IPS-18c (cell line): ENCODE data around the gene SPACA5B.
"Not testable (repeated sequence)": the region's sequence is repeated elsewhere in the genome, so short reads cannot be mapped to it uniquely, and the experiment has no call there.

Source experiments
- H3K4me3 ChIP-seq: 2 replicates; pipeline ENCODE4 v1.7.0; 2013; ENCODE audit warnings: low read depth, mild to moderate bottlenecking, low read length, moderate library complexity; ENCODE audit not compliant: insufficient read depth
- H3K9me3 ChIP-seq: one replicate; pipeline ENCODE4 v1.6.1; 2013; ENCODE audit warnings: mild to moderate bottlenecking, low read length, moderate library complexity; ENCODE audit not compliant: control insufficient read depth, insufficient read depth

SPACA5B gene

GRCh38 chrX:48130326-48130725, at the start of gene SPACA5B:
SPACA5B (plus strand) TSS chrX:48130626; CDS start chrX:48130688, 62 bp downstream.
- H3K4me3 ChIP-seq, H3K9me3 ChIP-seq: not testable (repeated sequence)

DNA sequence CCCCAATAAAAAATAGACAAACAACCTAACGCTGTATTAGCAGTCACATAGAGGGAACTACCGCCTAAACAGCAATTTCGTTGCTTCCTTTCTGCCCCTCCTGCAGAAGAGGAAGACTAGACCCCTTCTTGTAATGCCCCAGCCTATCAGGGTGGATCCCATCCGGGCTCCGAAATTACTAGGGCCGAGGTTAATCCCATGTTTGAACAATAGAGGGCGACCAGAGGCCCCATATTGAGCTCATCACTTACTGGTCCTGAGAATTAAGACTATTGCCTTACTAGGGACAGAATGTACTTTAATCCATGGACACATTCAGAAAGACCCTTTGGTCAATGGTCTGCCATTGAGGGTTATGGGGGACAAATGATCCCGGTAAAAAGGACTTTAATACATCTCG, 47.2 kb upstream of the SPACA5B start:
- no peak overlapping the region for H3K4me3 ChIP-seq
- peaks cover 9% of the 10 kb centered on the region for H3K9me3 ChIP-seq

- peaks cover 9% of the 10 kb centered on the region for H3K9me3 ChIP-seq
- H3K4me3 ChIP-seq = no peak overlapping the region
Observed at GRCh38 chrX:48083706-48084105, 46.7 kb upstream of the SPACA5B start.

DNA sequence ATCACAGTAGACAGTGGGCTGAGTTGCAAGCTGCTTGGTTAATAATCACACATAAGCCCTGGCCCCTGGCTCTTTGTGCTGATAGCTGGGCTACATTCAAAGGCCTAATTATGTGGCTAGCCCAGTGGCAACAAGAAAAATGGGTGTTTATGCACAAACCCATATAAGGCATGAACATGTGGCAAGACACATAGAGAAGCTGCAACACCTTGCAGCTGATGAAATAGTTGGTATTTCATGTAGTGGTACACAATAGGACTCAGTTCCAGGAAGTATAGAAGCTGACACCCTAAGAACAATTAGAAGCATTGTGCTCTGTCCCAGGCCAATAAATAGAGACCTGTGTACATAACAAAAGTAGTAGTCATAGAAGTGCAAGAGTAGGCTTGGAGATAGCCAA, 44.3 kb upstream of the SPACA5B start:
- Histone ChIP-seq H3K4me3 (no peak overlapping the region), H3K9me3 (peaks cover 9% of the 10 kb centered on the region)

- H3K4me3 ChIP-seq = no peak overlapping the region
- peaks cover 4% of the 10 kb centered on the region for H3K9me3 ChIP-seq
Observed at GRCh38 chrX:48090123-48090522, 40.3 kb upstream of the SPACA5B start.

DNA sequence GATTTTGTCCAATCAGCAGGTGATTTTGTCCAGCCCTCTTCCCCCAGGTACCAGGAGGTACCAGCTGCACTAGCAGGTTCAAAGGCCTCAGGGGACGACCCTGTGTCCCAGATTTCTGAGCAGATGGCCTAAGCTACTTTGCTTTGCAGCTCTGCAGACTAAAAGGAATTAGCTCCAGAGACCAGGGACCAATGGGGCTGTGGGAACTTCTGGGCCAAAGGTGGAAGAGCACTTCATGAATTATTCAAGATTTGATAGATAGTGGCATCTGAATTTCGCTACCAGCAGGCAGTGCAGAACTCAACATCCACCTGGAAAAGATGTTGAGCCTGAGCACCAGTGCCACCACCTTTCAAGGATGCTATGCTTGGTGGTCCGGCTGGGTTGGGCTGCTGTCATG, 37.9 kb upstream of the SPACA5B start:
- not testable (repeated sequence) for H3K9me3 ChIP-seq, H3K4me3 ChIP-seq

DNA sequence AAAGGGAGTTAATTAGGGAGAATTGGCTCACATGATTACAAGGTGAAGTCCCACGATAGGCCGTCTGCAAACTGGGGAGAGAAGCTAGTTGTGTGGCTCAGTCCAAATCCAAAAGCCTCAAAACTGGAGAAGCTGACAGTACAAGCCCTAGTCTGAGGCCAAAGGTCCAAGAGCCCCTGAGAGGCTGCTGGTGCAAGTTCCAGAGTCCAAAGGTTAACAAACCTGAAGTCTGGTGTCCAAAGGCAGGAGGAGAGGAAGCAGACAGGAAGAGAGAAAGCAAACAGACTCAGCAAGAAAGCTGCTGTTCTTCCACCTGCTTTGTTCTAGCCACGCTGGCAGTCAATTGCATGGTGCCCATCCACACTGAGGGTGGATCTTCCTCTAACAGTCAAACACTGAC, 29.0 kb upstream of the SPACA5B start:
- H3K4me3 ChIP-seq = no peak overlapping the region
- H3K9me3 ChIP-seq = peaks cover 2% of the 10 kb centered on the region

DNA sequence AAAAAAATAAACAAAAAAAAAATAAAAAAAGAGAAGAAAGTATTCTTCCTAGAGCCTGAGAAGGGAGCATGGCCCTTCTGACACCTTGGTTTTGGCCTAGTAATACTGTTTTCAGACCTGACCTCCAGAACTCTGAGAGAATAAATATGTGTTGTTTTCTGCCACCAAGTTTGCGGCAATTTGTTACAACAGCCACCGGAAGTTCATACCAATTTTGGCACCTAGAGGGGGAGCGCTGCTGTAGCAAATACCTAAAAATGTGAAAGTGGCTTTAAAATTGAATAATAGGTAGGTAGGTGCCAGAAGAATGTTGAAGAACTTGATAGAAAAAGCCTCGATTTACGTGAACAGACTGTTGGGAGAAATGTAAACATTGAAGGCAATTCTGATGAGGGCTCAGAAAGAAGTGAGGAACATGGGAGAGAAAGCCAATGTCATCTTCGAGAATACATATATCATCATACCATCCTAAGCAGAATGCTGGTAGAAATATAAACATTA, 27.5 kb upstream of the SPACA5B start:
- H3K4me3 ChIP-seq = no peak overlapping the region
- peaks cover 2% of the 10 kb centered on the region for H3K9me3 ChIP-seq

GRCh38 chrX:48107717-48108116, 22.7 kb upstream of the SPACA5B start:
- Histone ChIP-seq H3K4me3 (no peak overlapping the region), H3K9me3 (no peaks in the 10 kb centered on the region)

DNA sequence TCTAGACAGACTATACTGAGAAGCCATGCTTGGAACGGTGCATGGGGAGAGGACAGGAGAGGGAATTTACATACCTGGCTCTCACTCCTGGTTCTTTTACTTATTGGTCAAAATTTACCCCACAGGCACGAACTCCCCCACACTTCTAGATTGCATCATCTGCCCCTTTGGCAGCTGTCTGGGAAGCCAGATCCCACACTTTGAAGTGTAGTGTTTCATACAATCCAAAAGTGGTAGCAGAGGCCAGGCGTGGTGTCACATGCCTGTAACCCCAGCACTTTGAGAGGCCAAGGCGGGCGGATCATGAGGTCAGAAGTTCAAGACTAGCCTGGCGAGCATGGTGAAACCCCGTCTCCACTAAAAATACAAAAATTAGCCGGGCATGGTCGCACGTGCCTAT, 5.1 kb upstream of the SPACA5B start:
- H3K4me3 ChIP-seq, H3K9me3 ChIP-seq: not testable (repeated sequence)

DNA sequence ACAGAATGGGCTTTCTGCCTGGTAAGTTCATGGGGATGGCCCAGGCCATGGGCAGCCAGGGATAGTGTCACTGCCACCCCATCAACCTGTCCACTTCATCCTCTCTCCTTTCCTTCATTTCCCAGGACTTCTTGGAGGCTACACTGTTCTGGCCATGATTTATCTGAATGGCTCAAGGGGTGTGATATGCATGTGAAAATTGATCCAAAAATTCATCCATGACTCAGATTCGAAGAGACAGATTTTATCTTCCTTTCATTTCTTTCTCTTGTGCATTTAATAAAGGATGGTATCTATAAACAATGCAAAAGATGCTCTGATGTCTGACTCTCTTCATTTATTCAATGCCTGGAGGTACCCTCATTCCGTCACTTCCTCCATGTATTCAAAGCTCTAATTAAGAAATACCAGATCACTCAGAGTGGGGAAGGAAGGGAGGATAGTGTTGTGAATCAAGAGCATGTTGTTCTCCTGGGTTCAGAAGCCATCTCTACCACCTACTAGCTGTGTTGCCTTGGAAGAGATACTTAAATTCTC, 1.9 kb downstream of the SPACA5B start:
- H3K4me3 ChIP-seq, H3K9me3 ChIP-seq: not testable (repeated sequence)

DNA sequence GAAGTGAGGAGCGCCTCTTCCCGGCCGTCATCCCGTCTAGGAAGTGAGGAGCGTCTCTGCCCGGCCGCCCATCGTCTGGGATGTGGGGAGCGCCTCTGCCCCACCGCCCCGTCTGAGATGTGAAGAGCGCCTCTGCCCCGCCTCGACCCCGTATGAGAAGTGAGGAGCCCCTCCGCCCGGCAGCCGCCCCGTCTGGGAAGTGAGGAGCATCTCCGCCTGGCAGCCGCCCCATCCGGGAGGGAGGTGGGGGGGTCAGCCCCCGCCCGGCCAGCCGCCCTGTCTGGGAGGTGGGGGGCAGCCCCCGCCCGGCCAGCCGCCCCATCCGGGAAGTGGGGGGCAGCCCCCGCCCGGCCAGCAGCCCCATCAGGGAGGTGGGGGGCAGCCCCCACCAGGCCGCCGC, 8.7 kb downstream of the SPACA5B start:
- not testable (repeated sequence) for H3K4me3 ChIP-seq, H3K9me3 ChIP-seq

- not testable (repeated sequence) for H3K4me3 ChIP-seq, H3K9me3 ChIP-seq
Observed at GRCh38 chrX:48141810-48142508, 11.5 kb downstream of the SPACA5B start.

DNA sequence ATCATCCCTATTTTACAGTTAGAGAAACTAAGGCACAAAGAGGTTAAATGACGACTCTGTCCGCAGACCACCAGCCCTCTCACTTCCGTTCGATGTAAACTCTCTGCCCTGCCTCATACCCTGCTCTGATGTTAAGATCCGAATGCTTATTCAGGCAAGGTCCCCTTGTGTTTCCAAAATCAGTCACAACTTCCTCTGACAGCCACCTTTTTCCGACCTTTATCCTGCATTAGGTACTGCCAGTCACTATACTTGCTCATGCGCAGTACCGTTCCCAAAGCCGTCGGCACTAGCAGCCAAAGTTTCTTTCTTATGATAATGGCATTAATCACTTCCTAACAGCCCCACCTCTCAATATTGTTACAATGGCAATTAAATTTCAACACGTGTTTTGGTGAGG, 12.3 kb downstream of the SPACA5B start:
- not testable (repeated sequence) for H3K9me3 ChIP-seq, H3K4me3 ChIP-seq

- H3K4me3 ChIP-seq = no peak overlapping the region
- H3K9me3 ChIP-seq = peaks cover 9% of the 10 kb centered on the region
Observed at GRCh38 chrX:48153769-48154168, 23.3 kb downstream of the SPACA5B start.

GRCh38 chrX:48154796-48155195, 24.4 kb downstream of the SPACA5B start:
- Histone ChIP-seq H3K9me3 (peaks cover 7% of the 10 kb centered on the region), H3K4me3 (no peak overlapping the region)

- Histone ChIP-seq H3K9me3 (peaks cover 7% of the 10 kb centered on the region), H3K4me3 (no peak overlapping the region)
Observed at GRCh38 chrX:48156014-48156413, 25.6 kb downstream of the SPACA5B start.

GRCh38 chrX:48165241-48165640, 34.8 kb downstream of the SPACA5B start:
- Histone ChIP-seq H3K4me3 (no peak overlapping the region), H3K9me3 (peaks cover 3% of the 10 kb centered on the region)

DNA sequence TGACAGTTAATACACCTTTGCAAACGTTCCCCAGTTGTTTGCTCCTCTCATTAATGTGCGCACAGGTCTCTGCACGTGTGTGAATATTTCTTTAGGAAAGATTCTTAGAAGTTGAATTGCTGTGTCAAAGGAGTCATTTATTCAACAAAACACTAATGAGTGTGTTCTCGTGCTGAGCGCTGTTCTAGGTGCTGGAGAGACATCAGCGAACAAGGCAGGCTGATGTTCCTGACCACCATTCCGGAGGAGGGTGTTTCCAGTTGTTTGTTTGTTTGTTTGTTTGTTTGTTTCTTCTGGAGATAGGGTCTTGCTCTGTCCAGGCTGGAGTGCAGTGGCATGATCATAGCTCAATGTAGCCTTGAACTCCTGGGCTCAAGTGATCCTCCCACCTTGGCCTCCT, 35.9 kb downstream of the SPACA5B start:
- H3K9me3 ChIP-seq, H3K4me3 ChIP-seq: not testable (repeated sequence)
